HEK293 (cell line): ENCODE data around the gene UBE2V1.

Source experiments
- CTCF ChIA-PET: fragments of 350-600 bp; formaldehyde crosslinking; extraction: SDS; loops from one replicate; lab custom pipeline; 2021; ENCODE audit warnings: antibody characterized with exemption; lab: Yijun Ruan, JAX
- POLR2A ChIA-PET: fragments of 300-600 bp; formaldehyde crosslinking; extraction: SDS; loops from one replicate; lab custom pipeline; 2020; ENCODE audit warnings: antibody characterized with exemption, inconsistent platforms; lab: Yijun Ruan, JAX
- H3K27ac ChIP-seq: fragments of 200-500 bp; sonication (Bioruptor generic); 2 replicates; pipeline ENCODE4 v1.5.1; 2014; ENCODE audit warnings: low read depth, low read length, control low read depth, inconsistent platforms; ENCODE audit errors: extremely low read depth
- H3K36me3 ChIP-seq, 2 experiments: fragments of 200-500 bp in 1 of 2; sonication (Bioruptor generic) in 1 of 2; 1 replicate in 1 of 2; 2 replicates in 1 of 2; pipeline ENCODE4 v1.5.1; 2014 to 2017; ENCODE audit warnings: inconsistent platforms in 2 of 2, low read length in 2 of 2; ENCODE audit not compliant: control insufficient read depth in 2 of 2, insufficient read depth in 1 of 2
- H3K4me1 ChIP-seq: fragments of 200-500 bp; sonication (Bioruptor generic); 2 replicates; pipeline ENCODE4 v1.5.1; 2014; ENCODE audit warnings: mild to moderate bottlenecking, low read length, inconsistent platforms; ENCODE audit not compliant: control insufficient read depth, insufficient read depth
- H3K4me3 ChIP-seq: 2 replicates; pipeline ENCODE4 v1.5.1; 2011; ENCODE audit warnings: low read depth, mild to moderate bottlenecking, control low read depth, low read length, moderate library complexity
- H3K9me3 ChIP-seq: fragments of 200-500 bp; sonication (Bioruptor generic); 2 replicates; pipeline ENCODE4 v1.5.1; 2014; ENCODE audit warnings: low read depth, low read length, inconsistent platforms; ENCODE audit not compliant: control insufficient read depth, insufficient read depth
- KLF1 ChIP-seq: fragments of 450-650 bp; formaldehyde crosslinking; IDR thresholded peaks from 2 replicates; pipeline ENCODE4 v1.5.1; 2016; ENCODE audit warnings: missing biosample characterization, missing genetic modification characterization
- KLF7 ChIP-seq: fragments of 450-650 bp; formaldehyde crosslinking; IDR thresholded peaks from 2 replicates; pipeline ENCODE4 v1.5.1; 2016; ENCODE audit warnings: missing biosample characterization, missing genetic modification characterization, borderline replicate concordance
- WT1 ChIP-seq: fragments of 450-650 bp; formaldehyde crosslinking; IDR thresholded peaks from 2 replicates; pipeline ENCODE4 v1.5.1; 2016; ENCODE audit warnings: missing biosample characterization, missing genetic modification characterization
- ZFHX2 ChIP-seq: fragments of 450-650 bp; formaldehyde crosslinking; conservative IDR thresholded peaks from 2 replicates; pipeline ENCODE4 v1.5.1; 2016; ENCODE audit warnings: missing biosample characterization, missing genetic modification characterization
- ZFP69B ChIP-seq: fragments of 450-650 bp; formaldehyde crosslinking; IDR thresholded peaks from 2 replicates; pipeline ENCODE4 v1.5.1; 2016; ENCODE audit warnings: missing biosample characterization, missing genetic modification characterization
- ZNF133 ChIP-seq: fragments of 450-650 bp; formaldehyde crosslinking; IDR thresholded peaks from 2 replicates; pipeline ENCODE4 v1.5.1; 2016; ENCODE audit warnings: missing biosample characterization, missing genetic modification characterization
- ZNF146 ChIP-seq: fragments of 450-650 bp; formaldehyde crosslinking; IDR thresholded peaks from 2 replicates; pipeline ENCODE4 v1.5.1; 2016; ENCODE audit warnings: missing biosample characterization, missing genetic modification characterization
- ZNF223 ChIP-seq: fragments of 450-650 bp; formaldehyde crosslinking; IDR thresholded peaks from 2 replicates; pipeline ENCODE4 v1.5.1; 2016; ENCODE audit warnings: missing biosample characterization, missing genetic modification characterization
- ZNF48 ChIP-seq: fragments of 450-650 bp; formaldehyde crosslinking; IDR thresholded peaks from 2 replicates; pipeline ENCODE4 v1.5.1; 2016; ENCODE audit warnings: missing biosample characterization, missing genetic modification characterization
- ZNF530 ChIP-seq: fragments of 450-650 bp; formaldehyde crosslinking; IDR thresholded peaks from 2 replicates; pipeline ENCODE4 v1.5.1; 2016; ENCODE audit warnings: low read depth, missing biosample characterization, missing genetic modification characterization
- ZNF555 ChIP-seq: fragments of 450-650 bp; formaldehyde crosslinking; conservative IDR thresholded peaks from 2 replicates; pipeline ENCODE4 v1.5.1; 2017; ENCODE audit warnings: missing biosample characterization, mild to moderate bottlenecking, missing genetic modification characterization, inconsistent platforms
- ZNF610 ChIP-seq: fragments of 450-650 bp; formaldehyde crosslinking; IDR thresholded peaks from 2 replicates; pipeline ENCODE4 v1.5.1; 2016; ENCODE audit warnings: missing biosample characterization, missing genetic modification characterization, borderline replicate concordance
- ZNF621 ChIP-seq: fragments of 450-650 bp; formaldehyde crosslinking; IDR thresholded peaks from 2 replicates; pipeline ENCODE4 v1.5.1; 2017; ENCODE audit warnings: missing biosample characterization, missing genetic modification characterization
- ZNF626 ChIP-seq: fragments of 450-650 bp; sonication (Bioruptor Pico); formaldehyde crosslinking; IDR thresholded peaks from 2 replicates; pipeline ENCODE4 v1.5.1; 2018; ENCODE audit warnings: missing biosample characterization, missing genetic modification characterization, inconsistent platforms
- ZNF792 ChIP-seq: fragments of 450-650 bp; formaldehyde crosslinking; IDR thresholded peaks from 2 replicates; pipeline ENCODE4 v1.5.1; 2016; ENCODE audit warnings: missing biosample characterization, missing genetic modification characterization
- TF ChIP-seq, protein P1 (sequence below): fragments of 450-650 bp; formaldehyde crosslinking; IDR thresholded peaks from 2 replicates; pipeline ENCODE4 v1.5.1; 2016; ENCODE audit warnings: missing biosample characterization, missing genetic modification characterization
- TF ChIP-seq, protein P2 (sequence below): fragments of 450-650 bp; formaldehyde crosslinking; IDR thresholded peaks from 2 replicates; pipeline ENCODE4 v1.5.1; 2016; ENCODE audit warnings: missing biosample characterization, missing genetic modification characterization
- TF ChIP-seq, protein P3 (sequence below): fragments of 450-650 bp; formaldehyde crosslinking; IDR thresholded peaks from 2 replicates; pipeline ENCODE4 v1.5.1; 2016; ENCODE audit warnings: missing biosample characterization, missing genetic modification characterization

UBE2V1 gene

DNA sequence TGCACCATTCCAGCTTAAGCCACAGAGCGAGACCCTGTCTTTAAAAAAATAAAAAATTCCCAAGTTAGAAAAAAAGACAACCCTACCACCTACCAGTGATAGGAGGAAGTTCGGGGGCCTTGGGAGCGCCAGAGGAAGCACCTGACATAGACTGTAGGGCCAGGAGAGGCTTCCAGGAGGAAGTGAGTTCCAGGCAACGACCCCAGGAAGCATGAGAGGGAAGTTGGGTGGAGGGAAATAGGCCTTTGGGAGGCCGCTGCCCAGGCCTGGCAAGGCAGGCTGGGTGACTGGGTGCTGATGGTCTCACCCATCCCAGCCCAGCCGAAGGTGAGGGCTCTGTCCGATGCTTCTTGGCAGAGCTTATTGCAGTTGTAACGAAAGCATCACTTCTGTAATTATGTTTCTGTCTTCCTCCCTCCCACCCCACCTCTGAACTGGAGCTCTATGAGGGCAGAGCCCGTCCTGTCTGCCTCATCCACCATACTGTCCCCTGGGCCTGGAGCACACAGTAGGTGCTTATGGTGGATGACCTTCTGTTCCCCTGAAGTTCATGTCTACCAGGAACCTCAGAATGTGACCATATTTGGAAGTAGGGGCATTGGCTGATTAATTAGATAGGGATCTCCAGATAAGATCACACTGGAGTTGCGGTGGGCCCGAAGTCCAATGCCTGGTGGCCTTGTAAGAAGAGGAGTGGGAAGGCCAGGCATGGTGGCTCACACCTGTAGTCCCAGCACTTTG, 54.1 kb downstream of the UBE2V1 start (continued):
- TF ChIP-seq ZFHX2 (no peak), ZNF610 (tag by site-specific recombination) (no peak)
- TF ChIP-seq, protein P1, sequence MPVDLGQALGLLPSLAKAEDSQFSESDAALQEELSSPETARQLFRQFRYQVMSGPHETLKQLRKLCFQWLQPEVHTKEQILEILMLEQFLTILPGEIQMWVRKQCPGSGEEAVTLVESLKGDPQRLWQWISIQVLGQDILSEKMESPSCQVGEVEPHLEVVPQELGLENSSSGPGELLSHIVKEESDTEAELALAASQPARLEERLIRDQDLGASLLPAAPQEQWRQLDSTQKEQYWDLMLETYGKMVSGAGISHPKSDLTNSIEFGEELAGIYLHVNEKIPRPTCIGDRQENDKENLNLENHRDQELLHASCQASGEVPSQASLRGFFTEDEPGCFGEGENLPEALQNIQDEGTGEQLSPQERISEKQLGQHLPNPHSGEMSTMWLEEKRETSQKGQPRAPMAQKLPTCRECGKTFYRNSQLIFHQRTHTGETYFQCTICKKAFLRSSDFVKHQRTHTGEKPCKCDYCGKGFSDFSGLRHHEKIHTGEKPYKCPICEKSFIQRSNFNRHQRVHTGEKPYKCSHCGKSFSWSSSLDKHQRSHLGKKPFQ (tag by site-specific recombination) = no peak

DNA sequence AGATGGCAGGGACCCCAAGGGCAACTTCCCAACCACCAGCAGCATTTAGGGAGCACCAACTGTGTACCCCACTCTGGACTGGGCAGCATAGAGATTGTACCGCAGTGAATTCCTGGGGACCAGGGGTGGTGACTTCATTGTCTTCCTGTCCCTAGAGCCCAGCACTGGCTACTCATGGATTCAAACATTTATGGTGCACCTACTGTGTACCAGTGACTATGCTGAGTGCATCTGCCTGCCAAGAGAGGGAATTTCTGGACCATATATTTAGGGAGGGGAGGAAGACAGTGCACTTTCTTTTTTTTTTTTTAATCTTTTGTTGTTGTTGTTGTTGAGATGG, 55.3 kb downstream of the UBE2V1 start:
- Histone ChIP-seq H3K27ac (no peak overlapping the region), H3K4me3 (no peak overlapping the region)
- TF ChIP-seq ZNF530 (tag by site-specific recombination) = no peak
- TF ChIP-seq, protein P2, sequence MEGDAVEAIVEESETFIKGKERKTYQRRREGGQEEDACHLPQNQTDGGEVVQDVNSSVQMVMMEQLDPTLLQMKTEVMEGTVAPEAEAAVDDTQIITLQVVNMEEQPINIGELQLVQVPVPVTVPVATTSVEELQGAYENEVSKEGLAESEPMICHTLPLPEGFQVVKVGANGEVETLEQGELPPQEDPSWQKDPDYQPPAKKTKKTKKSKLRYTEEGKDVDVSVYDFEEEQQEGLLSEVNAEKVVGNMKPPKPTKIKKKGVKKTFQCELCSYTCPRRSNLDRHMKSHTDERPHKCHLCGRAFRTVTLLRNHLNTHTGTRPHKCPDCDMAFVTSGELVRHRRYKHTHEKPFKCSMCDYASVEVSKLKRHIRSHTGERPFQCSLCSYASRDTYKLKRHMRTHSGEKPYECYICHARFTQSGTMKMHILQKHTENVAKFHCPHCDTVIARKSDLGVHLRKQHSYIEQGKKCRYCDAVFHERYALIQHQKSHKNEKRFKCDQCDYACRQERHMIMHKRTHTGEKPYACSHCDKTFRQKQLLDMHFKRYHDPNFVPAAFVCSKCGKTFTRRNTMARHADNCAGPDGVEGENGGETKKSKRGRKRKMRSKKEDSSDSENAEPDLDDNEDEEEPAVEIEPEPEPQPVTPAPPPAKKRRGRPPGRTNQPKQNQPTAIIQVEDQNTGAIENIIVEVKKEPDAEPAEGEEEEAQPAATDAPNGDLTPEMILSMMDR (tag by site-specific recombination) = no peak
- no peak for TF ChIP-seq KLF1 (tag by site-specific recombination)
- TF ChIP-seq KLF7 (tag by site-specific recombination) = no peak
- TF ChIP-seq ZNF626 (tag by site-specific recombination) = no peak
- no peak for TF ChIP-seq ZNF792 (tag by site-specific recombination)
- no peak for TF ChIP-seq ZNF610 (tag by site-specific recombination)
- TF ChIP-seq ZNF621 (tag by site-specific recombination) = no peak
- TF ChIP-seq WT1 (tag by site-specific recombination) = no peak
- TF ChIP-seq, all 188 proteins: peak for 0
- H3K9me3 ChIP-seq = no peaks in the 10 kb centered on the region
- H3K36me3 ChIP-seq = no peaks in the 10 kb centered on the region
- ChIA-PET CTCF (interaction anchor here (2.0 kb wide), 1 partner anchor 14 kb away, joined by 5 read pairs; no protein-coding TSS in a partner anchor), POLR2A (no interaction called here)
- H3K4me1 ChIP-seq = no peaks in the 10 kb centered on the region

DNA sequence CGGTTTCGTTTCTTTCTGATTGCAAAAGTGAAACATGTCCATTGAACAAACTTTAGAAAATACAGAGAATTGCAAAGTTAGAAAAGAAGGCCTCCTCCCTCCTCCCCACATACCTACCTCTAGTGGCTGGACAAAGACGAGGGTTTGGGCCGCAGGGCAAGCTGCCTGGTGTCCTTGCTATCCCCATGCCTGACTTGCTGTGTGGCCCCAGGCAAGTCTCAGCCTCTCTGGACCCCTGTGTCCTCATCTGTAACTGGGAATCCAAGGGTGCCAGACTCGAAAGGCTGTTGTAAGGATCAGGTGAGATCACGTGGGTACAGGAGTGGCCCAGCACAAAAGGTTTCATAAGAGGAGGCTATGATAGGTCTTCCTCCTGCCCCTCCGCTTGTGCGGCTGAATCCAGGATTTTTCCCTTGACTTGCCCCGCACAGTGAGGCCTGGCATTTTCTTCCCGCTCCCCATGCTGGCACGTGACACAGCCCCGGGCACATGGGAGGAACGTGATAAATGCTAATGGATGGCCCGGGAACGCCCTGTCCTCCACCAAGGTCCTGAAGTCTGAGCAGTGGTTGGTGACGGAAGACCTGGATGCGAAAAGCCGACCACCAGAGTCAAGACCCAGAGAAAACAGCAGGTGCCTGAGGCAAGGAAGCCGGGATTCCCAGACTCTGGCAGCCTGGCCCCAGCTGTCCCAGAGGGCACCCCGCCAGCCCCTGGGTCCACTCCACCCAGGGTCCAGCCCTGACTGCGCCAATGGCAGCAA, 55.8 kb downstream of the UBE2V1 start:
- Histone ChIP-seq H3K36me3 (no peaks in the 10 kb centered on the region), H3K4me3 (no peak overlapping the region), H3K4me1 (no peaks in the 10 kb centered on the region), H3K27ac (no peak overlapping the region), H3K9me3 (no peaks in the 10 kb centered on the region)
- TF ChIP-seq, protein P3, sequence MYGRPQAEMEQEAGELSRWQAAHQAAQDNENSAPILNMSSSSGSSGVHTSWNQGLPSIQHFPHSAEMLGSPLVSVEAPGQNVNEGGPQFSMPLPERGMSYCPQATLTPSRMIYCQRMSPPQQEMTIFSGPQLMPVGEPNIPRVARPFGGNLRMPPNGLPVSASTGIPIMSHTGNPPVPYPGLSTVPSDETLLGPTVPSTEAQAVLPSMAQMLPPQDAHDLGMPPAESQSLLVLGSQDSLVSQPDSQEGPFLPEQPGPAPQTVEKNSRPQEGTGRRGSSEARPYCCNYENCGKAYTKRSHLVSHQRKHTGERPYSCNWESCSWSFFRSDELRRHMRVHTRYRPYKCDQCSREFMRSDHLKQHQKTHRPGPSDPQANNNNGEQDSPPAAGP = no peak
- TF ChIP-seq ZNF223 (no peak), ZNF133 (tag by site-specific recombination) (no peak), ZNF555 (tag by site-specific recombination) (no peak), ZNF48 (tag by site-specific recombination) (no peak), ZFP69B (tag by site-specific recombination) (no peak), ZNF146 (tag by site-specific recombination) (no peak)
- POLR2A ChIA-PET = no interaction called here
- CTCF ChIA-PET = interaction anchor here (2.0 kb wide), 1 partner anchor 14 kb away, joined by 5 read pairs; no protein-coding TSS in a partner anchor
